Endothelial cell of hepatic sinusoid (primary cell): ENCODE measurements around the gene ZCCHC14.

Experiments
- in situ Hi-C: cut with HindIII; loops from 2 replicates; pipeline ENCODE4 v1.10.0; 2017; ENCODE audit warnings: low sequenced_read_pairs

Gene ZCCHC14

GRCh38 chr16:87492721-87493607, at the start of gene ZCCHC14:
Gene ZCCHC14, minus strand, starts transcription at chr16:87493024. Its CDS starts 786 bp downstream, at chr16:87492238.
- in situ Hi-C loops, result no loop called here

GRCh38 chr16:87541872-87542234, 49.0 kb upstream of the ZCCHC14 start:
- in situ Hi-C loops, result no loop called here

GRCh38 chr16:87541147-87541871, 48.5 kb upstream of the ZCCHC14 start:
- in situ Hi-C loops, result no loop called here

- in situ Hi-C loops, result no loop called here
Measured at GRCh38 chr16:87540897-87541146, 48.0 kb upstream of the ZCCHC14 start.

- in situ Hi-C loops, result no loop called here
Measured at GRCh38 chr16:87540072-87540896, 47.5 kb upstream of the ZCCHC14 start.

- in situ Hi-C loops, result loop anchor here (5.0 kb wide), 2 partner anchors 33 to 37 kb away; no protein-coding TSS in a partner anchor
Measured at GRCh38 chr16:87539113-87539512, 46.3 kb upstream of the ZCCHC14 start.

GRCh38 chr16:87538594-87538993, 45.8 kb upstream of the ZCCHC14 start:
- in situ Hi-C loops, result loop anchor here (5.0 kb wide), 2 partner anchors 34 to 36 kb away; no protein-coding TSS in a partner anchor

GRCh38 chr16:87538160-87538559, 45.3 kb upstream of the ZCCHC14 start:
- in situ Hi-C loops, result loop anchor here (5.0 kb wide), 2 partner anchors 34 to 36 kb away; no protein-coding TSS in a partner anchor

- in situ Hi-C loops, result loop anchor here (5.0 kb wide), 2 partner anchors 34 to 36 kb away; no protein-coding TSS in a partner anchor
Measured at GRCh38 chr16:87536795-87537142, 43.9 kb upstream of the ZCCHC14 start.

GRCh38 chr16:87535855-87536794, 43.3 kb upstream of the ZCCHC14 start:
- in situ Hi-C loops, result loop anchor here (5.0 kb wide), 2 partner anchors 34 to 36 kb away; no protein-coding TSS in a partner anchor

- in situ Hi-C loops, result loop anchor here (5.0 kb wide), 2 partner anchors 33 to 37 kb away; no protein-coding TSS in a partner anchor
Measured at GRCh38 chr16:87535457-87535854, 42.6 kb upstream of the ZCCHC14 start.

- in situ Hi-C loops, result loop anchor here (5.0 kb wide), 2 partner anchors 32 to 38 kb away; no protein-coding TSS in a partner anchor
Measured at GRCh38 chr16:87534751-87535150, 41.9 kb upstream of the ZCCHC14 start.

- in situ Hi-C loops, result no loop called here
Measured at GRCh38 chr16:87534030-87534653, 41.3 kb upstream of the ZCCHC14 start.

GRCh38 chr16:87533061-87533460, 40.2 kb upstream of the ZCCHC14 start:
- in situ Hi-C loops, result no loop called here

GRCh38 chr16:87531418-87531817, 38.6 kb upstream of the ZCCHC14 start:
- in situ Hi-C loops, result no loop called here

GRCh38 chr16:87528690-87529579, 36.1 kb upstream of the ZCCHC14 start:
- in situ Hi-C loops, result no loop called here

- in situ Hi-C loops, result no loop called here
Measured at GRCh38 chr16:87527055-87527724, 34.4 kb upstream of the ZCCHC14 start.
